NCI-H2196 (cell line): ENCODE results near the gene VSNL1.

Experiments
- DNase-seq: peaks from one replicate; lab custom pipeline; 2025; ENCODE audit not compliant: unreplicated experiment; lab: John Stamatoyannopoulos, UW

Gene VSNL1

DNA sequence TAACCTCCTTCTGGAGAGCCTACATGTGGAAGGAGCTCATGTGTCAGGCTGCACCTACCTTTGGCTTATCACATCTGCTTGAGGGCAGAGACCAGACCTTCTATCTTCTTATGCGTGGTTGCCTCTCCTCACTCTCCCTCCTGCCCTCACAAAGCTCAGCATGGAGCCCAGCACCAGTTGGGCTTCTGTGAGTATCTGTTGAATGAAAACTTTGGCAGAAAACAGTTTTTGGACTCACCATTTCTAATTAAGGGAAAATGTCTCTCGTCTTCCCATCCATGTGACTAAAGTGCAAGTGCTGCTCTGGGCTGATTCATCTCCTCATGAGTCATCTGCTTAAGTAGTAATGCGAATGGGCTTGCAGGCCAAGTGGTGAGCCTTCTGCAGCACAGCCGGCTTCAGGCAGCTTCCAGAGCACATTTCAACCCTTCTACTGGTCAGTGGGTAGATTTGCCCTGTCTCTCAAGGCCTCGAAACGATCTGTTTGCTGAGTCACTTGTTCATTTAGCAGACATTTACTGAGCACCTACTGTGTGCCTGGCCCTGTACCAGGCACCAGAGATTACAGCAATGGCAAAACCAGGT lies 102.6 kb downstream of the VSNL1 start:
- DNase-seq: peak; percentile 4

GRCh38 chr2:17644997-17645720 lies 104.7 kb downstream of the VSNL1 start:
- no peak for DNase-seq

DNA sequence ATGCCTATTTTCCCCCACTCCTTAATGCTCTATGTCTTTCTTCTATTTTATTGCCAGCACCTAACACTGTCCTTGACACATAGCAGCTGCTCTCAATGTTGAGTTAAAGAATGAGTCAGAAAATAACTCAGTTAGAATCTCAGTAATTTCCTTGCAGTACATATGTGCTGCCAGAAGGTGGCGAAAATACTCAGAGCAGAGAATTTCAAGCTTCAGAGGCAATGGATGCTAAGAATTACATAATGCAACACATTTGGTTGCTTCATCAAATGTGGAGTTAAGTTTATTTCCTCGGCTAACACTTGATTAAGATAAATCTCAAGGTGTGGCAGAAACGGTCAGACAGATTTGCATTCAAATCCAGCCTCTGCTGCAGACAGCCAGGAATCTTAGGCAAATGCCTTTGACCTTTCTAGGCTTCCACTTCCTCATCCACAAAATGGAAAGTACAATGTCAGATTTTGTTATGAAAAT lies 105.6 kb downstream of the VSNL1 start:
- DNase-seq: peak; percentile 70

DNA sequence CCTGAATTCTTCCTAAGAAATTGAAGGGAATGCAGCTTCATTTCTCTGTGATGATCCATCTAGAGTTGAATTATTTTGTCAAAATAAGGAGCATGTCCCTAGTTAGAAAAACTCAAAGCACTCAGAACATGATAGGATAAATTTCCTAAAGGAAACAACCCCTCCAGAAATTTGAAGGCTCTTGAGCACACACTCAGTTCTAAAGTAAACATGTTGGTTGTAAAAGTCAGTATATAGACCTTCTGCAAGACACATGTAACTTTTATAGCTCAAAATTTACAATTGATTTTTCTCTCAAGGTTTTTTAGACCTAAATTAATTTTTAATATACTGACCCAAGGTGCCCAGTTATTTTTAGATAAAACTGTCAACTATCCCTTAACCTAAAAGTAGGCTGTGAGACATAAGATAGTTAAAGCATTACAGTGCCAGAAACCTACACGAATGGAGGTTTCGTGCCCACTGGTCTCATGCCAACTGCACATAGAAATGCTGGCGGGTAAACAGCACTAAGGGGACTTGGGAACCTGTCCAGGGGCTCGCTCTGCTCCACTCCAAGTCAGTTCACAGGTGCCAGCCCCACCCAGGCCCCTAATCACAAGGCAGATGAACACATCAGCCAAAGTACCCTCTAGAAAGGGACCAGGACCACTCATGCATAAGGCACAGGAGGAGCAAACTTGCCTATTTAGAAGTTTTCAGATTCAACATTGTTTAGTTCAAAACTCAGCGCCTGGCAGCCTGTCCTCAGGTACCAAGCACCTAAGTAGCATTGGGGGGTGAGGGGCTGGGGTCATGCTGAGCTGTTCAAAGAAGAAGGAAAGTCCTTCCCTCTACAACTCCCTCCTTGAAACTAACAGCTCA lies 106.6 kb downstream of the VSNL1 start:
- peak; percentile 20 for DNase-seq

GRCh38 chr2:17648581-17648980 lies 108.1 kb downstream of the VSNL1 start:
- no peak for DNase-seq

DNA sequence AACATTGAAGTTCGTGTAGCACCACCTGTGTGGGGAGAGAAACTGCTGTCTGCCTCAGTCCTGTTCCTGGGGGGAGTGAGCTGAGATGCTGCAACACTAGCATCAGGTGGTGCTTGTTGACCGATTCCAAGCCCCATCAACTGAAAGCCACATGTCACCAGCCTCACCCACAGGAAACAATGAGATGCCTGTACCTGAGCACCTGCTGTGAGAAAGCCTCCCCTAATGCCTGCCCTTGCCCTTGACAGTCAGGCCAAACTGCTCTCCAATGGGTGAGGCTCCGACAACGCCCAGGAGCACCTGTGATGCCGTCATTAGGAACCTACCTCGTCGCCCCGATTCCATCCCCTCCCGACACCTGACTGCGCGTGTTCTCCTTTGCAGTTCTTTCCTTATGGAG lies 108.5 kb downstream of the VSNL1 start:
- no peak for DNase-seq

GRCh38 chr2:17652681-17653394 lies 112.3 kb downstream of the VSNL1 start:
- DNase-seq: no peak

- DNase-seq: no peak
Measured at GRCh38 chr2:17657759-17658158, 117.3 kb downstream of the VSNL1 start.

DNA sequence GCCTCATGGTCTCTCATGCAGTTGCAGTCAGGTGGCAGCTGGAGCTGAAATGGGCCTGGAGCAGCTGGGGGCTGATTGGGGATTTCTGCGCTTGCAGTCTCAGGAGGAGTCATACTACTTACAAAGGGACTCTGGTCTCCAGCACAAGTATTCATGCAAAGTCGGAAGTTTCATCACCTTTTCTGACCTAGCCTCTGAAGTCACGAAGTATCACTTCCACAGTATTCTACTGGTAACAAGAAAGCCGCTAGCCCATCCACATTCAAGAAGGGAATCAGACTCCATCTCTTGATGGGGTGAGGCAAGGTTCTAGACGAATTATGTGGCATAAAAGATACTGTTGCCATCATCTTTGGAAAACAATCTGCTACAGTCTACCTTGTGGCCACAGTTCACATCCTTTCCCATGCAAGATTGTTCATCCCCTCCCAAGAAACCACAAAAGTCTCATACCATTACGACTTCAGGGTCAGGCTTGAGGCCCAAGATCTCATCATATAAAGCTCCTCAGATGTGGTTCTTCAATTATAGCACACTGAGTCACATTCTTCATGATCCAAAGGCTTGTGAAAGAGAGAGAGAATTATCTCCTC lies 117.9 kb downstream of the VSNL1 start:
- no peak for DNase-seq

DNA sequence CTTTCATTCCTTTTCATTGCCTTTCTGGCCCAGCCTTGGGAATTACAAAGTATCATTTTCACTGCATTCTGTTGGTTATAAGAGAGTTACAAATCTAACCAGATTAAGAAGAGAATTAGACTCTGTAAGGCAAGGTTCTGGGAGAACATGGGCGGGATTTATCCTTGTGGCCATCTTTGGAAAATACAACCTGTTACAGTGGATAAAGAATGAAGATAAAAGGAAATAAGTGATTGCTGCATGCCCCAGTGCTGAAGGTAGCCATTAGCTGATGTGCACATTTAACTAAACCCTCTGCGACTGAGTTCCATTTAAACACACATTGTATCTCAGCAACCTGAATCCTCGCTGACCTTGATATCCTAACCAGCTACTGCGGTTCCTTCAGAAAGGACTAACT lies 119.7 kb downstream of the VSNL1 start:
- no peak for DNase-seq

- no peak for DNase-seq
Measured at GRCh38 chr2:17661460-17661859, 121.0 kb downstream of the VSNL1 start.

DNA sequence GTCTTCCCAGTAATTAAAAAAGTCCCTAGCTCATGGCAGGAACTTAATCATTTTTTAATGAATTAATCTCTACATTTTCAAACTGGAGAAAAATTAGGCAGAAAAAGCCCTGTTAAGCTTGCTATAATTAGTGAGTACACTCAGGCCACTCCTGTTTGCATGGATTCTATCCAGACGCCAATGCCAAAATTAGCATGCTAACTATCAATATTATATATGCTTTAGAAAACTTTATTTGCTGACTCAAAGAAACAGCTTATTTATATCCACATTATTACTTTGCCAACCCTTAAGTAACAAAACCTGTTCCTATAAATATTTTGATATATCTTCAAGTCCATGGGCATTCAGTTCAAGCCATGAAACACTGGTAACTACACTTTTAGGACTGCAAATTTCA lies 122.2 kb downstream of the VSNL1 start:
- DNase-seq: no peak

DNA sequence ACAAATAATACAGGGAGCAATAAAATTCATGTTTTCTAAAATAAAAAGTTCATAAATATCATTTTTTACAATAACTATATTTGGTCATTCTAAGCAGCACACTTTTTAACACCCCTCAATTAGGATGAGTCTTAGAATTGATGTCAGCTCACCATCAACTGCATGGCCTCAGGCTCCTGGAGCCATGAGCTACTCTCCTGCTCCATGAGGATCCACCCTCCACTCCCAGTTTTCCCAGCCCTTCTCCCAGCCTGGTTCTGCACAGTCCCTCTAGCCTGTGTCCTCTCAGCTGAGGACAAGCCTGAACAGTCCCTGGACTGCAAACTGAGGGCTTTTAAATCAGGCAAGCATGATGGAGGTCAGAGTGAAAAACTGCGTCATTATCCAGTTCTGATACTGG lies 124.0 kb downstream of the VSNL1 start:
- DNase-seq: no peak

GRCh38 chr2:17667898-17668297 lies 127.4 kb downstream of the VSNL1 start:
- no peak for DNase-seq

DNA sequence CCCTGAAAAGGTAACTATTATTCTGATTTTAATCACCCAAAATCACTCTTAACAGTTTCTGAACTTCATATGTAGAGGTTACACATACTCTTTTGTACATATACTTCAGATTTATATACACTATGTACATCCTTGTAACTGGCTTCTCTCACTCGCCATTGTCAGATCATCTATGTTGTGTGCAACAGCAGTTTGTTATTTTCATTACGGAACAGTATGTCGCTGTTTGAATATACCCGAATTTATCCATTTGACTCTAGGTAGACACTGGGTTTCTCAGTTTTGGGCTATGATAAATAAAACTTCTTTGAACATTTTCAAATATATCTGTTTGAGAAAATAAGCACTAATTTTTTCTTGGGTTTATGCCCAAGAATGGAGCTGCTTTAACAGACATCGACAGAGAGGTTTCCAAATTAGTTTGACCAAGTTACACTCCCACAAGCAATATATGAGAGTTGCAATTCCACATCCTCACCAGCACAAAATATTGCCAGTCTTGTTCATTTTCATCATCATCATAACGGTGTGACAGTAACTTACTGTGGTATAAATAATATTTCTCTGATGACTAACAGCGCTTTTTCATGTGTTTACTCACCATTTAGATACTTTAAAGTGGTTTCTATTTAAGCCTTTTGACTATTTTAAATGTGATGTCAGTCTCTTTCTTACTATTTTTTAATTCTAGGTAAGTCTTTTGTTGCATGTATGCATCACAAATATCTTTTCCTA lies 132.3 kb downstream of the VSNL1 start:
- no peak for DNase-seq

GRCh38 chr2:17674817-17675216 lies 134.3 kb downstream of the VSNL1 start:
- no peak for DNase-seq

GRCh38 chr2:17680119-17680518 lies 139.6 kb downstream of the VSNL1 start:
- no peak for DNase-seq

- DNase-seq: no peak
Measured at GRCh38 chr2:17682098-17682857, 141.8 kb downstream of the VSNL1 start.

DNA sequence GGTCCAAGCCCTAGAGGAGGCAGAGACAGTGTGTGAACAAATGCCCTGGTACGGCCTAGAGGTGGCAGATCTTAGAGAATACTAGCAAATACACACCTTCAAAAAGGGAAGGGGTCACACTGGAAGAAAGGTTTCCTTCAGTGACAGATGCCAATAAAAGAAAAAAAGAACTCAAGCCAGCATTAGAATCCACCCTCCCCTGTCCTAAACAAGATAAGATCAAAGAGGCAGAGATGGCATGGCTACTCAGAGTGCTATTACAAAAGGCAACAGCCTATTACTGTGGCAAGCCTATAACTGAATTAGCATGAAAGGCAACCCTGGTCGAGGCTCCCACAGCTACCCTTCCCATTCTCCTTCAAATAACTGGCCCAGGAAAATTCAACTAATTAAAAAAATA lies 143.5 kb downstream of the VSNL1 start:
- DNase-seq: no peak
